ENCODE data around the gene LPO. TPM values are rescaled to one million over a fixed set of nuclear protein-coding genes. Genes with fewer than 3 reads are reported as not detected.
A peak's percentile ranks its signal among the peaks of the same experiment; 100 is the strongest.

The LPO gene
- total RNA-seq, 1 experiment from 2014 or later, result not detected

GRCh38 chr17:58289869-58290268, 51.5 kb downstream of the LPO start:
- no peaks in the 10 kb centered on the region for H3K9me3 ChIP-seq (ENCODE audit: low read length)
- TF ChIP-seq EZH2phosphoT487 (IDR thresholded peaks at IDR 0.05; ENCODE audit: borderline replicate concordance, low read length), result no peak
- TF ChIP-seq EZH2 (IDR thresholded peaks at IDR 0.05; ENCODE audit: low read length, unreplicated experiment), result no peak
- TF ChIP-seq CTCF (conservative IDR thresholded peaks at IDR 0.05; ENCODE audit: low read depth, low read length), result no peak
- ChIA-PET CTCF (no interaction called here), POLR2A (ENCODE audit: unreplicated experiment) (no interaction called here)
- peaks cover 46% of the 10 kb centered on the region for H3K27me3 ChIP-seq (ENCODE audit: low read length)
- no TSS peak for BruUV-seq (replicated peaks)
- no peak overlapping the region for H3K4me2 ChIP-seq (ENCODE audit: low read length)
- no peak for ATAC-seq
- no peaks in the 10 kb centered on the region for H3K36me3 ChIP-seq (ENCODE audit: low read depth, low read length)
- no peak overlapping the region for H2AFZ ChIP-seq (ENCODE audit: low read length)
- H3K9me2 ChIP-seq (replicated peaks; ENCODE audit: low read length), result no peaks in the 10 kb centered on the region
- H3K27ac ChIP-seq (ENCODE audit: low read length), result no peak overlapping the region
- intact Hi-C loops (cut with micrococcal nuclease), result loop anchor here (10.0 kb wide), 1 partner anchor 165 kb away; no protein-coding TSS in a partner anchor
- H3K9ac ChIP-seq (ENCODE audit: low read length), result no peak overlapping the region
- no peaks in the 10 kb centered on the region for H3K79me2 ChIP-seq (ENCODE audit: low read length)
- no peaks in the 10 kb centered on the region for H3F3A ChIP-seq (ENCODE audit: low read length, unreplicated experiment)
- no peaks in the 10 kb centered on the region for H4K20me1 ChIP-seq (ENCODE audit: low read length)
- no peak overlapping the region for H3K4me3 ChIP-seq (ENCODE audit: low read length)
- H3K4me1 ChIP-seq (ENCODE audit: insufficient read depth, low read length), result peaks cover 7% of the 10 kb centered on the region
- DNase-seq, result peak; percentile 75

- Histone ChIP-seq H3K27me3 (ENCODE audit: low read length) (peaks cover 54% of the 10 kb centered on the region), H3K36me3 (ENCODE audit: low read depth, low read length) (no peaks in the 10 kb centered on the region), H3K9me3 (ENCODE audit: low read length) (no peaks in the 10 kb centered on the region), H3K9ac (ENCODE audit: low read length) (no peak overlapping the region), H3K4me3 (ENCODE audit: low read length) (no peak overlapping the region), H2AFZ (ENCODE audit: low read length) (no peak overlapping the region), H3F3A (ENCODE audit: low read length, unreplicated experiment) (no peaks in the 10 kb centered on the region), H3K27ac (ENCODE audit: low read length) (no peak overlapping the region), H4K20me1 (ENCODE audit: low read length) (no peaks in the 10 kb centered on the region), H3K4me2 (ENCODE audit: low read length) (no peak overlapping the region), H3K4me1 (ENCODE audit: insufficient read depth, low read length) (peaks cover 7% of the 10 kb centered on the region), H3K9me2 (replicated peaks; ENCODE audit: low read length) (no peaks in the 10 kb centered on the region), H3K79me2 (ENCODE audit: low read length) (no peaks in the 10 kb centered on the region)
- DNase-seq, result no peak
- BruUV-seq (replicated peaks), result no TSS peak
- POLR2A ChIA-PET (ENCODE audit: unreplicated experiment), result no interaction called here
- TF ChIP-seq EZH2phosphoT487 (IDR thresholded peaks at IDR 0.05; ENCODE audit: borderline replicate concordance, low read length) (no peak), CTCF (conservative IDR thresholded peaks at IDR 0.05; ENCODE audit: low read depth, low read length) (no peak), EZH2 (IDR thresholded peaks at IDR 0.05; ENCODE audit: low read length, unreplicated experiment) (no peak)
- intact Hi-C loops (cut with micrococcal nuclease), result loop anchor here (10.0 kb wide), 1 partner anchor 166 kb away; no protein-coding TSS in a partner anchor
- no peak for ATAC-seq
- CTCF ChIA-PET, result no interaction called here
Measured at GRCh38 chr17:58291246-58291645, 52.9 kb downstream of the LPO start.

- Histone ChIP-seq H3K9me2 (replicated peaks; ENCODE audit: low read length) (no peaks in the 10 kb centered on the region), H4K20me1 (ENCODE audit: low read length) (no peaks in the 10 kb centered on the region), H3K4me2 (ENCODE audit: low read length) (no peak overlapping the region), H3K9ac (ENCODE audit: low read length) (no peak overlapping the region), H3K4me1 (ENCODE audit: insufficient read depth, low read length) (peaks cover 7% of the 10 kb centered on the region), H3K9me3 (ENCODE audit: low read length) (no peaks in the 10 kb centered on the region), H2AFZ (ENCODE audit: low read length) (no peak overlapping the region), H3K36me3 (ENCODE audit: low read depth, low read length) (no peaks in the 10 kb centered on the region), H3K4me3 (ENCODE audit: low read length) (no peak overlapping the region), H3F3A (ENCODE audit: low read length, unreplicated experiment) (no peaks in the 10 kb centered on the region), H3K27ac (ENCODE audit: low read length) (no peak overlapping the region), H3K27me3 (ENCODE audit: low read length) (peaks cover 43% of the 10 kb centered on the region), H3K79me2 (ENCODE audit: low read length) (no peaks in the 10 kb centered on the region)
- ChIA-PET CTCF (no interaction called here), POLR2A (ENCODE audit: unreplicated experiment) (no interaction called here)
- DNase-seq, result no peak
- TF ChIP-seq EZH2 (IDR thresholded peaks at IDR 0.05; ENCODE audit: low read length, unreplicated experiment) (no peak), EZH2phosphoT487 (IDR thresholded peaks at IDR 0.05; ENCODE audit: borderline replicate concordance, low read length) (no peak)
- intact Hi-C loops (cut with micrococcal nuclease), result loop anchor here (10.0 kb wide), 1 partner anchor 169 kb away; no protein-coding TSS in a partner anchor
- no TSS peak for BruUV-seq (replicated peaks)
- ATAC-seq, result no peak
Measured at GRCh38 chr17:58294034-58294433, 55.6 kb downstream of the LPO start.

All from PC-3 (cell line).